ENCODE results near the gene JAKMIP1.

DNA sequence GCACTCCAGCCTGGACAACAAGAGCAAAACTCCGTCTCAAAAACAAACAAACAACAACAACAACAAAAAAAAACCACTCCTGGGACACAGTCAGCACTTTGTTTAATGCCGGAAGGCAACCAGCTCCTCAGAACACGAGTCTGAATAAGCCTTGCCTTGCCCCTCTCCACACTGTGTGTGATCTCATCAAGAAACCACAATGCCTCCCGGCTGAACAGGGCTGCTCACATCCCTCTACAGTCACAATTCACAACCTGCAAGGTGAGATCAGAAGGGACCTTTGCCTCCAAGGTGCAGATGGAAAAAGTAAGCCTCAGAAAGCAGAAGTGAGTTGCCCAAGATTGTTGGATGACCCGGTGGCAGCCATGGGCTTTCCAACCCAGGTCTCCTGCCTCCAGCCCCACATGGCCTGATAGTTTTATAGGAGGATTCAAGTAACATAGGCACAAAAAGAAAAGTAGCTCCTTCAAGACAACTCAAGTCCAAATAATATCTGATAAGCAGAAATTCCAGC lies 80.8 kb downstream of the JAKMIP1 start:
- TF ChIP-seq, protein P1, sequence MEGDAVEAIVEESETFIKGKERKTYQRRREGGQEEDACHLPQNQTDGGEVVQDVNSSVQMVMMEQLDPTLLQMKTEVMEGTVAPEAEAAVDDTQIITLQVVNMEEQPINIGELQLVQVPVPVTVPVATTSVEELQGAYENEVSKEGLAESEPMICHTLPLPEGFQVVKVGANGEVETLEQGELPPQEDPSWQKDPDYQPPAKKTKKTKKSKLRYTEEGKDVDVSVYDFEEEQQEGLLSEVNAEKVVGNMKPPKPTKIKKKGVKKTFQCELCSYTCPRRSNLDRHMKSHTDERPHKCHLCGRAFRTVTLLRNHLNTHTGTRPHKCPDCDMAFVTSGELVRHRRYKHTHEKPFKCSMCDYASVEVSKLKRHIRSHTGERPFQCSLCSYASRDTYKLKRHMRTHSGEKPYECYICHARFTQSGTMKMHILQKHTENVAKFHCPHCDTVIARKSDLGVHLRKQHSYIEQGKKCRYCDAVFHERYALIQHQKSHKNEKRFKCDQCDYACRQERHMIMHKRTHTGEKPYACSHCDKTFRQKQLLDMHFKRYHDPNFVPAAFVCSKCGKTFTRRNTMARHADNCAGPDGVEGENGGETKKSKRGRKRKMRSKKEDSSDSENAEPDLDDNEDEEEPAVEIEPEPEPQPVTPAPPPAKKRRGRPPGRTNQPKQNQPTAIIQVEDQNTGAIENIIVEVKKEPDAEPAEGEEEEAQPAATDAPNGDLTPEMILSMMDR (IDR thresholded peaks at IDR 0.05), result no peak
- no peak for TF ChIP-seq EZH2 (IDR thresholded peaks at IDR 0.05)
- TF ChIP-seq EZH2phosphoT487 (IDR thresholded peaks at IDR 0.05), result no peak

Measured in neural progenitor cell (in vitro differentiated cells).